ENCODE measurements around the gene PARVA.

Gene PARVA

GRCh38 chr11:12408156-12408770 is 30.9 kb downstream of the PARVA start:
- no peak for DNase-seq

GRCh38 chr11:12409621-12410005 is 32.2 kb downstream of the PARVA start:
- DNase-seq: no peak

GRCh38 chr11:12410006-12410728 is 32.8 kb downstream of the PARVA start:
- no peak for DNase-seq

GRCh38 chr11:12411393-12411792 is 34.0 kb downstream of the PARVA start:
- no peak for DNase-seq

- no peak for DNase-seq
Measured at GRCh38 chr11:12411806-12412727, 34.7 kb downstream of the PARVA start.

- DNase-seq: no peak
Measured at GRCh38 chr11:12413141-12414052, 36.0 kb downstream of the PARVA start.

GRCh38 chr11:12414611-12415010 is 37.2 kb downstream of the PARVA start:
- DNase-seq: no peak

GRCh38 chr11:12415342-12415966 is 38.1 kb downstream of the PARVA start:
- no peak for DNase-seq

GRCh38 chr11:12416552-12416951 is 39.2 kb downstream of the PARVA start:
- DNase-seq: no peak

GRCh38 chr11:12417691-12418611 is 40.6 kb downstream of the PARVA start:
- DNase-seq: no peak

GRCh38 chr11:12420040-12420439 is 42.7 kb downstream of the PARVA start:
- DNase-seq: no peak

GRCh38 chr11:12420706-12421105 is 43.3 kb downstream of the PARVA start:
- DNase-seq: no peak

GRCh38 chr11:12421386-12421785 is 44.0 kb downstream of the PARVA start:
- DNase-seq: no peak

GRCh38 chr11:12426176-12426575 is 48.8 kb downstream of the PARVA start:
- no peak for DNase-seq

GRCh38 chr11:12429155-12429554 is 51.8 kb downstream of the PARVA start:
- DNase-seq: no peak

- no peak for DNase-seq
Measured at GRCh38 chr11:12430351-12430750, 53.0 kb downstream of the PARVA start.

- DNase-seq: no peak
Measured at GRCh38 chr11:12430954-12431595, 53.7 kb downstream of the PARVA start.

- DNase-seq: no peak
Measured at GRCh38 chr11:12432507-12432906, 55.1 kb downstream of the PARVA start.

- no peak for DNase-seq
Measured at GRCh38 chr11:12433121-12433520, 55.8 kb downstream of the PARVA start.

GRCh38 chr11:12433571-12434324 is 56.4 kb downstream of the PARVA start:
- DNase-seq: no peak

All from NCI-H1048 (cell line).